Measurements from ENCODE around the gene TMEM229A.

Gene TMEM229A

DNA sequence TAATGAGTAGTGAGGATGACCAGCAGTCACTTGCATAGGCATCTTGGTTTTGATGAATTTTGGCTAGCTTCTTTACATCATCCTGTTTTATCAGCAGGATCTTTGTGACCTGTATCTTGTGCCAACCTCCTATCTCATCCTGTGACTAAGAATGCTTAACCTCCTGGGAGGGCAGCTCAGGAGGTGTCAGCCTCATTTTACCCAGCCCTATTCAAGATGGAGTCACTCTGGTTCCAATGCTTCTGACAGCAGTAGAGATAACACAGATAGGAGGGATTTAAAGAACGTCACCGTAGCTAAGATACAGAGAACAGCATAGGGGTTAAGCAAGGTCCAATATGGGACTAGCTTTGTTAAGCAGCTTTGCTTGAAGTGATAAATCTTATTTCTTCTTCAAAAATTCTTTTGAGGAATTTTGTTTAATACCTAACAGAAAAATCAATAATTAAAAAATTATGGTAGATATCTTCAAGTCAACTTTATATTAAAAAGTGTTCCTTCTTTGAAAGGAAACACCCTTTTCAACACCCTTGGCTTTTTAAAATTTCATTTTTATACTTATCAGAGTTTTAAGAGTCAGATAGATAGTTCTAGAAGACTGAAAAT lies 39.9 kb downstream of the TMEM229A start:
- TF ChIP-seq ZBTB7A (IDR thresholded peaks at IDR 0.05; ENCODE audit: low read depth) (no peak), CEBPB (IDR thresholded peaks at IDR 0.05) (no peak), EP300 (IDR thresholded peaks at IDR 0.05; ENCODE audit: borderline replicate concordance) (no peak), CREB1 (IDR thresholded peaks at IDR 0.05; ENCODE audit: low read depth) (no peak), TEAD4 (IDR thresholded peaks at IDR 0.05) (no peak), EGR1 (IDR thresholded peaks at IDR 0.05) (no peak), TCF12 (IDR thresholded peaks at IDR 0.05; ENCODE audit: low read depth) (no peak), TAF1 (IDR thresholded peaks at IDR 0.05; ENCODE audit: low read depth) (no peak), NFIC (IDR thresholded peaks at IDR 0.05) (no peak), YY1 (IDR thresholded peaks at IDR 0.05; ENCODE audit: low read depth) (no peak)
- TF ChIP-seq, protein P1, sequence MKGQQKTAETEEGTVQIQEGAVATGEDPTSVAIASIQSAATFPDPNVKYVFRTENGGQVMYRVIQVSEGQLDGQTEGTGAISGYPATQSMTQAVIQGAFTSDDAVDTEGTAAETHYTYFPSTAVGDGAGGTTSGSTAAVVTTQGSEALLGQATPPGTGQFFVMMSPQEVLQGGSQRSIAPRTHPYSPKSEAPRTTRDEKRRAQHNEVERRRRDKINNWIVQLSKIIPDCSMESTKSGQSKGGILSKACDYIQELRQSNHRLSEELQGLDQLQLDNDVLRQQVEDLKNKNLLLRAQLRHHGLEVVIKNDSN (IDR thresholded peaks at IDR 0.05) = no peak
- TF ChIP-seq, protein P2, sequence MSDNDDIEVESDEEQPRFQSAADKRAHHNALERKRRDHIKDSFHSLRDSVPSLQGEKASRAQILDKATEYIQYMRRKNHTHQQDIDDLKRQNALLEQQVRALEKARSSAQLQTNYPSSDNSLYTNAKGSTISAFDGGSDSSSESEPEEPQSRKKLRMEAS (IDR thresholded peaks at IDR 0.05) = no peak
- TF ChIP-seq, protein P3, sequence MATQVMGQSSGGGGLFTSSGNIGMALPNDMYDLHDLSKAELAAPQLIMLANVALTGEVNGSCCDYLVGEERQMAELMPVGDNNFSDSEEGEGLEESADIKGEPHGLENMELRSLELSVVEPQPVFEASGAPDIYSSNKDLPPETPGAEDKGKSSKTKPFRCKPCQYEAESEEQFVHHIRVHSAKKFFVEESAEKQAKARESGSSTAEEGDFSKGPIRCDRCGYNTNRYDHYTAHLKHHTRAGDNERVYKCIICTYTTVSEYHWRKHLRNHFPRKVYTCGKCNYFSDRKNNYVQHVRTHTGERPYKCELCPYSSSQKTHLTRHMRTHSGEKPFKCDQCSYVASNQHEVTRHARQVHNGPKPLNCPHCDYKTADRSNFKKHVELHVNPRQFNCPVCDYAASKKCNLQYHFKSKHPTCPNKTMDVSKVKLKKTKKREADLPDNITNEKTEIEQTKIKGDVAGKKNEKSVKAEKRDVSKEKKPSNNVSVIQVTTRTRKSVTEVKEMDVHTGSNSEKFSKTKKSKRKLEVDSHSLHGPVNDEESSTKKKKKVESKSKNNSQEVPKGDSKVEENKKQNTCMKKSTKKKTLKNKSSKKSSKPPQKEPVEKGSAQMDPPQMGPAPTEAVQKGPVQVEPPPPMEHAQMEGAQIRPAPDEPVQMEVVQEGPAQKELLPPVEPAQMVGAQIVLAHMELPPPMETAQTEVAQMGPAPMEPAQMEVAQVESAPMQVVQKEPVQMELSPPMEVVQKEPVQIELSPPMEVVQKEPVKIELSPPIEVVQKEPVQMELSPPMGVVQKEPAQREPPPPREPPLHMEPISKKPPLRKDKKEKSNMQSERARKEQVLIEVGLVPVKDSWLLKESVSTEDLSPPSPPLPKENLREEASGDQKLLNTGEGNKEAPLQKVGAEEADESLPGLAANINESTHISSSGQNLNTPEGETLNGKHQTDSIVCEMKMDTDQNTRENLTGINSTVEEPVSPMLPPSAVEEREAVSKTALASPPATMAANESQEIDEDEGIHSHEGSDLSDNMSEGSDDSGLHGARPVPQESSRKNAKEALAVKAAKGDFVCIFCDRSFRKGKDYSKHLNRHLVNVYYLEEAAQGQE (IDR thresholded peaks at IDR 0.05; ENCODE audit: low read depth) = no peak

DNA sequence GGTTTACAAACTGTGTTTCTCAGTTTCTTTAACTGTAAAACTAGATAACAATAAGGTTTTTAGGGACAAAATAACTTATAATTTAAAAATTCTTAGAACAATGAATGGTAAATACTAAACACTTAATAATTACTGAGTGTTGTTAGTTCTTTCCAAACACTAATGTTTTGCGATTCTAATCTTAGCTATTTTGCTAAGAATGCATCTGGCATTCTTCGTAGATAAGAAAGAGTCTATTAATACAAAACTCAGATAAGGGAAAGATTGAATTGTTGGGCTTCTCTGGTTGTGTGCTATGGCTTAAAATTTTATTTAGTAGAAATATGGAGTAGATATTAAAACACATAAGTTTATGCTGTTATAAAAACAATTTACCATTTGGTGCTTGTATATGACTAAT lies 45.4 kb downstream of the TMEM229A start:
- TF ChIP-seq CEBPB (IDR thresholded peaks at IDR 0.05) (no peak), YY1 (IDR thresholded peaks at IDR 0.05; ENCODE audit: low read depth) (no peak), CREB1 (IDR thresholded peaks at IDR 0.05; ENCODE audit: low read depth) (no peak), TCF12 (IDR thresholded peaks at IDR 0.05; ENCODE audit: low read depth) (no peak), NFIC (IDR thresholded peaks at IDR 0.05) (no peak), TEAD4 (IDR thresholded peaks at IDR 0.05) (no peak), FOXM1 (IDR thresholded peaks at IDR 0.05; ENCODE audit: borderline replicate concordance, low read depth) (no peak), EP300 (IDR thresholded peaks at IDR 0.05; ENCODE audit: borderline replicate concordance) (no peak), ZBTB7A (IDR thresholded peaks at IDR 0.05; ENCODE audit: low read depth) (no peak), EGR1 (IDR thresholded peaks at IDR 0.05) (no peak), TAF1 (IDR thresholded peaks at IDR 0.05; ENCODE audit: low read depth) (no peak), RAD21 (IDR thresholded peaks at IDR 0.05; ENCODE audit: low read depth) (no peak)
- TF ChIP-seq, protein P1 (IDR thresholded peaks at IDR 0.05) = no peak
- TF ChIP-seq, protein P3 (IDR thresholded peaks at IDR 0.05; ENCODE audit: low read depth) = no peak
- TF ChIP-seq, protein P2 (IDR thresholded peaks at IDR 0.05) = no peak
